Lower leg skin (tissue), 4 donors: Measurements from ENCODE around the gene CPXM1. TPM values are rescaled to one million over a fixed set of nuclear protein-coding genes. Genes with fewer than 3 reads are reported as not detected.

ENCODE experiments used
- DNase-seq, 2 donors: peaks; one replicate each; pipeline ENCODE4 v3.0.0-alpha.2; 2019; ENCODE audit warnings: low spot score in 2 of 2
- H3K4me3 ChIP-seq: fragments of 200-600 bp; sonication (generic); 2 replicates; pipeline ENCODE4 v1.5.1; 2017; ENCODE audit warnings: mild to moderate bottlenecking, low read depth; ENCODE audit not compliant: poor library complexity, severe bottlenecking
- POLR2A ChIP-seq, 2 donors: fragments of 450-650 bp; IDR thresholded peaks; one replicate each; pipeline ENCODE4 v1.6.1; 2016 to 2017; ENCODE audit warnings: antibody characterized with exemption in 2 of 2, mild to moderate bottlenecking in 1 of 2, moderate library complexity in 1 of 2
- WGBS, 2 donors: methylation state at CpG; one replicate each; pipeline ENCODE4 v1.1.5; 2018; 5-methylcytosine and 5-hydroxymethylcytosine counted together
- intact Hi-C: fragments of 100-400 bp; cut with DNase I; formaldehyde crosslinking; loops from one replicate; pipeline ENCODE4 v1.15.0; 2023; ENCODE audit warnings: low total_unique reads
- total RNA-seq, 4 donors: library from RNA; depleted of rRNA; stranded (reverse); fragments of >200 nt; gene quantifications; one replicate each; pipeline ENCODE4 v1.1.0, GENCODE V29; 2016
- TF ChIP-seq, protein P1 (sequence below), 3 donors: fragments of 450-650 bp; IDR thresholded peaks; one replicate each; pipeline ENCODE4 v1.5.1; 2016; ENCODE audit warnings: antibody characterized with exemption in 3 of 3, mild to moderate bottlenecking in 3 of 3, moderate library complexity in 2 of 3

The CPXM1 gene
- total RNA-seq, 4 donors from 2014 or later = 0.12 to 3.6 (median 1.4) TPM

DNA sequence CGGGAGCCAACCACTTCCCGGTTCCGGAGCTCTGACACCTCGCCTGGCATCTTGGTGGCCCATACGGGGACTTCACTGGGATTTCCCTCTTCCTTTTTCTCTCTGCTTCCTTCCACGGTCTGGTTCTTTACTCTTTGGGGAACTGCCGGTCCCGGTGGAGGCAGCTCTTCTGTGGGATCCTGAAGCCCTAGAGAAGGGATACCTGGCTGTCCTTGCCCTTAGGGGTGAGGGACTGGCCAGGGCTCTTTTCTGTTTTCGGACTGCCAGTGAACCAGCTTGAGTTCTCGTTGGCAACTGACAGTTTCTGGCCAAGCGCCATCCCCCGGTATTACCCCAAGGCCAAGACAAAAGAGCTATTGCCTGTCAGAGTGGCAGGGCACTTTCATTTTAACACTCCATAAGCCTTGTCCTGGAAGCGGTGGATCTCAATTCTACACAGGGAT lies 880 bp upstream of the CPXM1 start:
- WGBS, 2 donors = 9 to 10% methylated on average over 13 of the region's 13 CpGs
- intact Hi-C loops = no loop called here
- peak in 1 of 2 donors; percentile 72 for DNase-seq
- H3K4me3 ChIP-seq = no peak overlapping the region
- TF ChIP-seq, protein P1, sequence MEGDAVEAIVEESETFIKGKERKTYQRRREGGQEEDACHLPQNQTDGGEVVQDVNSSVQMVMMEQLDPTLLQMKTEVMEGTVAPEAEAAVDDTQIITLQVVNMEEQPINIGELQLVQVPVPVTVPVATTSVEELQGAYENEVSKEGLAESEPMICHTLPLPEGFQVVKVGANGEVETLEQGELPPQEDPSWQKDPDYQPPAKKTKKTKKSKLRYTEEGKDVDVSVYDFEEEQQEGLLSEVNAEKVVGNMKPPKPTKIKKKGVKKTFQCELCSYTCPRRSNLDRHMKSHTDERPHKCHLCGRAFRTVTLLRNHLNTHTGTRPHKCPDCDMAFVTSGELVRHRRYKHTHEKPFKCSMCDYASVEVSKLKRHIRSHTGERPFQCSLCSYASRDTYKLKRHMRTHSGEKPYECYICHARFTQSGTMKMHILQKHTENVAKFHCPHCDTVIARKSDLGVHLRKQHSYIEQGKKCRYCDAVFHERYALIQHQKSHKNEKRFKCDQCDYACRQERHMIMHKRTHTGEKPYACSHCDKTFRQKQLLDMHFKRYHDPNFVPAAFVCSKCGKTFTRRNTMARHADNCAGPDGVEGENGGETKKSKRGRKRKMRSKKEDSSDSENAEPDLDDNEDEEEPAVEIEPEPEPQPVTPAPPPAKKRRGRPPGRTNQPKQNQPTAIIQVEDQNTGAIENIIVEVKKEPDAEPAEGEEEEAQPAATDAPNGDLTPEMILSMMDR (IDR thresholded peaks at IDR 0.05) = no peak
- TF ChIP-seq POLR2A (IDR thresholded peaks at IDR 0.05) = no peak

DNA sequence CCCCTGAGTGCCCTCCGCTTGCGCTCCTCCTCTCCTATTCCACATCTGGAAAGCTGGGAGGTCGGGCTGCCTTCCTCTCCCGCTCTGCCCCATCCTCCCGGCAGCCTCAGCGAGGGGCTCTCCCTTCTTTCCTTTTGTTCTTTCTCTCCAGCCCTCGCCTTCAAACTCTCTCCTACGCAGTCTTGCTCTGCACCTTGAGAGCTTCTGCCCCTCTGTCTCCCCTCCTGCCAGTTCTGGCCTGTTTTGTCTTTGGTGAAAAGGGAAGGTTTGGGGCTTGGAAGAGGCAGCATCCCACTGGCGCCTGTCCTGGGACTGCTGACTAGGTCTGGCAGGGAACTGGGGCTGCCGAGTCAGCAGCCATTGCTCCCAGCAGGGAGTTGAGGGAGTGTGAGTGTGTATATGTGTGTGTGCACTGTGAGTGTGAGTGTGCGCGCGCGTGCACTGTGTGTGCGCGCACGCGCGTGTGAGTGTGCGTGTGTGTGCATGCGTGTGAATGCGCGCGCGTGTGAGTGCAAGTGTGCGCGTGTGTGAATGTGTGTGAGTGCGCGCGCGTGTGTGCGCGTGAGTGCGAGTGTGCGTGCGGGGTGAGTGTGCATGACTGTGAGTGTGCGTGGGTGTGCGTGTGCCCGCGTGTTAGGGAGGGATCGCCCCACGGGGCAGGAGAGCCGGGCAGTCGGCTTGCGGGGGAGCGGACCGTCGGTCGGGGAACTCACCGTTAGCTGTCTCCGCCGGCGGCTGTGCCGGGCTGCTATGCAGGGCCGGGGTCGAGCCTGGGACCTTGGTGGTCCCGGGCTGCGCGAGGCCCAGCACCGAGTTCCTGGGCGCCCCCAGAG lies 523 bp downstream of the CPXM1 start:
- intact Hi-C loops = no loop called here
- H3K4me3 ChIP-seq = no peak overlapping the region
- WGBS, 2 donors = 4% methylated on average over 45 of the region's 61 CpGs
- TF ChIP-seq, protein P1 (IDR thresholded peaks at IDR 0.05) = no peak
- TF ChIP-seq POLR2A (IDR thresholded peaks at IDR 0.05) = no peak
- DNase-seq = peak in 1 of 2 donors; percentile 81

DNA sequence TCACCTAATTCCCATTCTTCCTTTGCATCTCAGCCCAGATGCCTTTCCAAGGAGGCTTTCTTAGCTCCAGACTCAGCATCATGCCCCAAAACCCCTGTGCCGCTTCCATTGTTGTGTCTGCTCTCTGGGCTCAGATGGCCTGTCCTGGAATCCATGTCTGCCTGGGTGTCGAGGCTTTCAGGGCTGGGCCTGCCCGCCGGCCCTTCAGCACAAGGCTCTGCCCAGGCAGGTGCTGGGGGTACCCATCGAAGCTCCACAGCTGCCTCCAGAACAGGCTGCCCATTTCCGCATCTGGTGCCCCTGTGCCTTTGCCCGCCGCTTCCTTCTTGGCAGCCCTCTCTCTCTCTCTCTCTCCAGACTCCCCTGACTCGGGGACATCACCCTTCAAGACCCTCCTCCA lies 1.2 kb downstream of the CPXM1 start:
- TF ChIP-seq POLR2A (IDR thresholded peaks at IDR 0.05) = no peak
- TF ChIP-seq, protein P1 (IDR thresholded peaks at IDR 0.05) = no peak
- WGBS, 2 donors = 51 to 58% methylated on average over 9 of the region's 9 CpGs
- H3K4me3 ChIP-seq = no peak overlapping the region
- intact Hi-C loops = no loop called here
- DNase-seq = no peak

DNA sequence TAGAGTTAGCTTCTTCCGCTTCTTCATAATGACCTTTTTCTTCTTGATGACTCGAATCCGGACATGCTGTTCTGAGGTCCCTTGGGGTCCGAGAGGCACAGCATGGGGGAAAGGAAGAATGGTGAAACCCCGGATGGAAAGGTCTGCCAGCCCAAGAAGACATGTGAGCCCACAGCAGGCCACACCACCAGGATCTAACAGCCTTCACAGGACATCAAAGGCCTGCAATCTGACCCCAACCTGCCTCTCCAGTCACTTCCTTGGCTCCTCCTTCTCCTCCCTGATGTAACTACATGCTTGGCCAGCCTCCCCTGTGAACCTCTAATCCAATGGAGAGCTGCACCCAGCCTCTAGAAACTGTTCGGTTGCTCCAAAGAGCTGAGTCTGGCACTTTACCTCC lies 1.6 kb downstream of the CPXM1 start:
- no peak for TF ChIP-seq POLR2A (IDR thresholded peaks at IDR 0.05)
- TF ChIP-seq, protein P1 (IDR thresholded peaks at IDR 0.05) = no peak
- 73 to 83% methylated on average over 6 of the region's 6 CpGs for WGBS, 2 donors
- no peak overlapping the region for H3K4me3 ChIP-seq
- intact Hi-C loops = no loop called here
- peak in 1 of 2 donors; percentile 26 for DNase-seq

DNA sequence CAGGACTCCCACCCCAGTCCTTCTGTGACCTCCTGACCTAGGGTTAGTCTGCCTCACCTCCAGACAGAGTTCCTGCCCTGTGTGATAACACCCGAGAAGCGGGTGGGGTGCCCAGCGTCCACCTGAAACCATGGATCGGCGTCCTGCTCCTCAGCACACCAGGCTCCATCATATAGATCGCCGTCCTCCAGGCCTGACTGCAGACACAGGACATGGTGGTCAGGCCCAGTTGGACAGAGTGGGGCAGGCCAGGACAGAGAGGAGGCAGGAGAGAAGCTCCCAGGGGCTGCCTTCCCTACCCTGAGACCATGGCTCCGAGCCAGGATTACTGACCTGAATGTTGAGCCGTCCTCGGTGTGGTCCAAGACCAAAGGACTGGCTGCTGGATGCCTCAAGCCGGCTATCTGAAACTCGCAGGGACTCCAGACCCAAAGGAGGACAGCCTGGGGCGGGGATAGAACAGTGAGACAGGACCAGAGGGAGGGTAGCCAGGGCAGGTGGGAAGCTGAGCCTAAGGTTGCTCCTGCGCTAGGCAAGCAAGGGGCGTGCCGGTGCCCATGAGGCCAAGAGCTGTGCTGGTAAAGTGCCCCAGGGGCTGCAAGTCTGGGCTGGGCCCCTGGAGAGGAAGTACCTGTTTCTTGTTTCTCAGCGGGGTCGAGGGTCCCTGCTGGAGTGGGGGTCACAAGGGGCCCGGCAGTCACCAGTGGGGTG lies 2.2 kb downstream of the CPXM1 start:
- intact Hi-C loops = no loop called here
- 69 to 79% methylated on average over 18 to 19 of the region's 19 CpGs for WGBS, 2 donors
- TF ChIP-seq POLR2A (IDR thresholded peaks at IDR 0.05) = no peak
- TF ChIP-seq, protein P1 (IDR thresholded peaks at IDR 0.05) = no peak
- no peak overlapping the region for H3K4me3 ChIP-seq
- peak in 1 of 2 donors; percentile 83 for DNase-seq
